ENCODE measurements around the gene CSRNP3.

DNA sequence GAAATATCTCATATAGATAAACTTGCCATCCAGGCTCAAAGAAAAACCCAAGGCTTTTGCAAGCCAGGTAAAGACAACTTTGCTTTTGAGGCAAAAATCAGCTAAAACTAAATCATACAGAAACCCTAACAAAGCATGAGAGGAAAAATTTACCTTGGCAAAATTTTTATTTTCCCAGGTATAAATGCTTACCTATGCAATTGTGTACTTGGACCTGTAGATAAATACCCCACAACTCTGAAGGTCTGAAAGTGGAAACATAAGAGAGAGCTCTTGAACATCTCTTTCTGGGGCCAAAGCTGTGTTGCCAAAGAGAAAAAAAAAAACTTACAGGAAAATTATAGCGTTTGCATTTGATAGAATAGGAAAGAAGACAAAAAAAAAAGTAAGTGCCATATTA, 14.6 kb upstream of the CSRNP3 start:
- TF ChIP-seq CTCF (IDR thresholded peaks at IDR 0.05) = no peak
- no peak for TF ChIP-seq POLR2A (IDR thresholded peaks at IDR 0.05)
- TF ChIP-seq POLR2AphosphoS5 (IDR thresholded peaks at IDR 0.05) = no peak
- no peak for TF ChIP-seq EP300 (IDR thresholded peaks at IDR 0.05)

All from sigmoid colon (tissue), 4 donors.